ENCODE data around the gene MCC.

MCC gene

GRCh38 chr5:112975721-112976431, 512.4 kb downstream of the MCC start:
- DNase-seq (ENCODE audit: low spot score): no peak

- DNase-seq (ENCODE audit: low spot score): no peak
These were observed 513.4 kb downstream of the MCC start for GRCh38 chr5:112974901-112975300.

- no peak for DNase-seq (ENCODE audit: low spot score)
These were observed 514.3 kb downstream of the MCC start for GRCh38 chr5:112973904-112974303.

GRCh38 chr5:112973036-112973435, 515.2 kb downstream of the MCC start:
- DNase-seq (ENCODE audit: low spot score): no peak
